ENCODE results near the gene PDS5B. TPM values are rescaled to one million over a fixed set of nuclear protein-coding genes. Genes with fewer than 3 reads are reported as not detected.

Gene PDS5B
- total RNA-seq, 1 donor from 2014 or later = 59.2 TPM

- Mint-ChIP-seq H3K4me3 (ENCODE audit: unreplicated experiment) (no peak overlapping the region), H3K27ac (ENCODE audit: unreplicated experiment) (no peak overlapping the region), H3K9me3 (ENCODE audit: unreplicated experiment) (peaks cover 4% of the 10 kb centered on the region), H3K27me3 (ENCODE audit: unreplicated experiment) (no peaks in the 10 kb centered on the region), H3K36me3 (ENCODE audit: unreplicated experiment) (peaks cover 17% of the 10 kb centered on the region), H3K4me1 (ENCODE audit: low read depth, unreplicated experiment) (peaks cover 4% of the 10 kb centered on the region)
- no peak for TF ChIP-seq CTCF (IDR thresholded peaks at IDR 0.05; ENCODE audit: partially characterized antibody, unreplicated experiment)
- DNase-seq = no peak
Observed at GRCh38 chr13:32600890-32601289, 14.6 kb downstream of the PDS5B start.

DNA sequence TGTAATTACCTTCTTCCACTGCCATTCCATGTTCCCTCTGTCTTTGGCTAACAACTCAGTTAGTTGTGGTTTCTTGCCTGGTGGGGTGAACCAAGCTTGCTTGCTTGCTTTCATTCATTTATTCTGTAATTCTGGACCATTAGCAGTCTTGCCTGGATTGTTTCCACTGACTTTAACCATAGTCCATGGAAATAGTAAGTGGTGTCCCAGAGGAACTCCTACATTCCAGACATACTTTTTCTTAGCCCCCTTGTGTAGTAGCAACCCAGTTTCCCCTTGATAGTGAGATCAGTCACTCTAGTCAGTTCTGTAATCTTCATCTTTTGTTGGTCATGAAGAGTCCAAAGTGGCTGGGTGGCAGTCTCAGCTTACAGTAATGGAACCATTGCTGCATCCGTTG is 23.2 kb downstream of the PDS5B start:
- Mint-ChIP-seq H3K27me3 (ENCODE audit: unreplicated experiment) (no peaks in the 10 kb centered on the region), H3K9me3 (ENCODE audit: unreplicated experiment) (peaks cover 13% of the 10 kb centered on the region), H3K4me3 (ENCODE audit: unreplicated experiment) (no peak overlapping the region), H3K36me3 (ENCODE audit: unreplicated experiment) (peaks cover 19% of the 10 kb centered on the region), H3K4me1 (ENCODE audit: low read depth, unreplicated experiment) (peaks cover 1% of the 10 kb centered on the region), H3K27ac (ENCODE audit: unreplicated experiment) (no peak overlapping the region)
- no peak for TF ChIP-seq CTCF (IDR thresholded peaks at IDR 0.05; ENCODE audit: partially characterized antibody, unreplicated experiment)
- no peak for DNase-seq

DNA sequence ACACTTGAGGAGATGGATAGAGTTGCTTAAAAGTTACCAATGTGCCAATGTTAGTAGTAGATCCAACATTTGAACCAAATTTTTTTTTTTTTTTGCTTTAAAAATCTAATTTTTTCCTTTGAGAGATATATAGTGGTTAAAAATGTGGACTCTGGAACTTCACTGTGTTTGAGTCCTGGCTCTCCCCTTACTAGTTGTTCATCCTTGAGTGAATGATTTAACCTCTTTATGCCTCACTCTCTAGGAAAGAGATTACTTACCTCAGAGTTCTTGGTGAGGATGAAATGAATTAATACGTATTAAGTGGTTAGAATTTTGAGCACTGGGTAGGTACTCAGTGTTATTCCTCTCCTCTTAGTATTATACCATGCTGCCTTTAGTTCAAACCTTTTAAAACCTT is 24.3 kb downstream of the PDS5B start:
- Mint-ChIP-seq H3K27me3 (ENCODE audit: unreplicated experiment) (no peaks in the 10 kb centered on the region), H3K36me3 (ENCODE audit: unreplicated experiment) (peaks cover 13% of the 10 kb centered on the region), H3K4me3 (ENCODE audit: unreplicated experiment) (no peak overlapping the region), H3K27ac (ENCODE audit: unreplicated experiment) (no peak overlapping the region), H3K9me3 (ENCODE audit: unreplicated experiment) (peaks cover 8% of the 10 kb centered on the region), H3K4me1 (ENCODE audit: low read depth, unreplicated experiment) (peaks cover 1% of the 10 kb centered on the region)
- no peak for DNase-seq
- no peak for TF ChIP-seq CTCF (IDR thresholded peaks at IDR 0.05; ENCODE audit: partially characterized antibody, unreplicated experiment)

- Mint-ChIP-seq H3K27ac (ENCODE audit: unreplicated experiment) (no peak overlapping the region), H3K4me1 (ENCODE audit: low read depth, unreplicated experiment) (peaks cover 1% of the 10 kb centered on the region)
- no peak for TF ChIP-seq CTCF (IDR thresholded peaks at IDR 0.05; ENCODE audit: partially characterized antibody, unreplicated experiment)
Observed at GRCh38 chr13:32610977-32611376, 24.7 kb downstream of the PDS5B start.

DNA sequence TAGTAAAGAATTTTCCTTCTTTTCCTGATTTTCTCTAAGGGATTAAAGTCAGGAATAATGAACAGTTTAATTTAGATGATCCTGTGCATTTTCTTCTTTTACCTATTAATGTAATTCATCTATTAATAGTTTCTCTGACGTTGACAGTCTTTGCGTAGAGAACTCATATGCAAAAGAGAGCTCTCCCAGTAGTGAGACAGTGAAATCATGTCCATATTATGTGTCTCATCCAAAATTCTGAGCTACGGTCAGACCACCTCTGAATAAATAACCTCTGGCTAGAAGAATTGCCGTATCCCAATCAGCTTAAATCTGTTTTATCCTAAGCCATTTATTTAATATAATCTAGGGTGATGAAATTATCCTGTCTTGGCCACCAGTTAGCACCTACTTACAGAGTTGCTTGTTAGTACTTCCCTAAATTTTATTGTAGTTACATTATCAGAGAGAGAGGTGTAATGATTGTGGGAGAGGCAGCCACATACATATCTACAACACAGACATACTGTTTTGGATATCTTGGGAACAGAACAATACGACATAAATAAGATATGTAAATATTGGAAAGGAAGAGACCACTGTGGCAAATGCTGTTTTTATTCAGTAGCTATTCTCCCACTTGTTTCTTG is 30.7 kb downstream of the PDS5B start:
- no peaks in the 10 kb centered on the region for H3K9me3 Mint-ChIP-seq (ENCODE audit: unreplicated experiment)
- H3K4me1 Mint-ChIP-seq (ENCODE audit: low read depth, unreplicated experiment) = no peaks in the 10 kb centered on the region
- no peak for DNase-seq
- H3K4me3 Mint-ChIP-seq (ENCODE audit: unreplicated experiment) = no peak overlapping the region
- peaks cover 3% of the 10 kb centered on the region for H3K36me3 Mint-ChIP-seq (ENCODE audit: unreplicated experiment)
- TF ChIP-seq CTCF (IDR thresholded peaks at IDR 0.05; ENCODE audit: partially characterized antibody, unreplicated experiment) = no peak
- no peaks in the 10 kb centered on the region for H3K27me3 Mint-ChIP-seq (ENCODE audit: unreplicated experiment)
- H3K27ac Mint-ChIP-seq (ENCODE audit: unreplicated experiment) = no peak overlapping the region

More at GRCh38 chr13:32610977-32611376, 24.7 kb downstream of the PDS5B start:
- peaks cover 7% of the 10 kb centered on the region for H3K9me3 Mint-ChIP-seq (ENCODE audit: unreplicated experiment)
- H3K27me3 Mint-ChIP-seq (ENCODE audit: unreplicated experiment) = no peaks in the 10 kb centered on the region
- no peak for DNase-seq
- H3K4me3 Mint-ChIP-seq (ENCODE audit: unreplicated experiment) = no peak overlapping the region
- H3K36me3 Mint-ChIP-seq (ENCODE audit: unreplicated experiment) = peaks cover 13% of the 10 kb centered on the region

All from glutamatergic neuron (in vitro differentiated cells).